ENCODE data around the gene GNAO1.

Gene GNAO1

DNA sequence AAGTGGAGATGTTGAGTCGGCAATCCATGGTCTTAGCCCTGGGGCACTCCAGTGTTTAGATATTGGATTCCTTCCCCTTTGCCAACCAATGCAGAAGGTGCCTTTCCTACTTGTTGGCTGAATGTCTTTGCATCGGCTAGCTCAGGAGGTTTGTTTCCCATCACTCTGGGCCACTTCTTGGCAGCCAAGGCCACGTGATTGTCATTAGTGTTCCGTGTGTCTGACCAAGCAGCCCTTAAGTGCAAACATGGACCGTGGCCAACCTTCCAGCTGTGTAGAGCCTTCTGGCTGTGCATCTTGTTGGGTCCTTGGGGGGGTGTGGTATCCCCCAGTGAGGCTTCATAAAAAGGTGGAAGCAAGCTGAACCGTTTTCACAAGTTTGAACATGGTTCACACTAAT, 66.0 kb downstream of the GNAO1 start:
- H3K27ac ChIP-seq (replicated peaks), result no peak overlapping the region
- no peak overlapping the region for H3K4me3 ChIP-seq (replicated peaks; ENCODE audit: insufficient read depth, low read length)
- no peaks in the 10 kb centered on the region for H3K27me3 ChIP-seq (ENCODE audit: insufficient read depth, poor library complexity, severe bottlenecking)
- TF ChIP-seq, protein P1, sequence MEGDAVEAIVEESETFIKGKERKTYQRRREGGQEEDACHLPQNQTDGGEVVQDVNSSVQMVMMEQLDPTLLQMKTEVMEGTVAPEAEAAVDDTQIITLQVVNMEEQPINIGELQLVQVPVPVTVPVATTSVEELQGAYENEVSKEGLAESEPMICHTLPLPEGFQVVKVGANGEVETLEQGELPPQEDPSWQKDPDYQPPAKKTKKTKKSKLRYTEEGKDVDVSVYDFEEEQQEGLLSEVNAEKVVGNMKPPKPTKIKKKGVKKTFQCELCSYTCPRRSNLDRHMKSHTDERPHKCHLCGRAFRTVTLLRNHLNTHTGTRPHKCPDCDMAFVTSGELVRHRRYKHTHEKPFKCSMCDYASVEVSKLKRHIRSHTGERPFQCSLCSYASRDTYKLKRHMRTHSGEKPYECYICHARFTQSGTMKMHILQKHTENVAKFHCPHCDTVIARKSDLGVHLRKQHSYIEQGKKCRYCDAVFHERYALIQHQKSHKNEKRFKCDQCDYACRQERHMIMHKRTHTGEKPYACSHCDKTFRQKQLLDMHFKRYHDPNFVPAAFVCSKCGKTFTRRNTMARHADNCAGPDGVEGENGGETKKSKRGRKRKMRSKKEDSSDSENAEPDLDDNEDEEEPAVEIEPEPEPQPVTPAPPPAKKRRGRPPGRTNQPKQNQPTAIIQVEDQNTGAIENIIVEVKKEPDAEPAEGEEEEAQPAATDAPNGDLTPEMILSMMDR (IDR thresholded peaks at IDR 0.05; ENCODE audit: insufficient read depth, low read length), result no peak
- TF ChIP-seq, protein P2, sequence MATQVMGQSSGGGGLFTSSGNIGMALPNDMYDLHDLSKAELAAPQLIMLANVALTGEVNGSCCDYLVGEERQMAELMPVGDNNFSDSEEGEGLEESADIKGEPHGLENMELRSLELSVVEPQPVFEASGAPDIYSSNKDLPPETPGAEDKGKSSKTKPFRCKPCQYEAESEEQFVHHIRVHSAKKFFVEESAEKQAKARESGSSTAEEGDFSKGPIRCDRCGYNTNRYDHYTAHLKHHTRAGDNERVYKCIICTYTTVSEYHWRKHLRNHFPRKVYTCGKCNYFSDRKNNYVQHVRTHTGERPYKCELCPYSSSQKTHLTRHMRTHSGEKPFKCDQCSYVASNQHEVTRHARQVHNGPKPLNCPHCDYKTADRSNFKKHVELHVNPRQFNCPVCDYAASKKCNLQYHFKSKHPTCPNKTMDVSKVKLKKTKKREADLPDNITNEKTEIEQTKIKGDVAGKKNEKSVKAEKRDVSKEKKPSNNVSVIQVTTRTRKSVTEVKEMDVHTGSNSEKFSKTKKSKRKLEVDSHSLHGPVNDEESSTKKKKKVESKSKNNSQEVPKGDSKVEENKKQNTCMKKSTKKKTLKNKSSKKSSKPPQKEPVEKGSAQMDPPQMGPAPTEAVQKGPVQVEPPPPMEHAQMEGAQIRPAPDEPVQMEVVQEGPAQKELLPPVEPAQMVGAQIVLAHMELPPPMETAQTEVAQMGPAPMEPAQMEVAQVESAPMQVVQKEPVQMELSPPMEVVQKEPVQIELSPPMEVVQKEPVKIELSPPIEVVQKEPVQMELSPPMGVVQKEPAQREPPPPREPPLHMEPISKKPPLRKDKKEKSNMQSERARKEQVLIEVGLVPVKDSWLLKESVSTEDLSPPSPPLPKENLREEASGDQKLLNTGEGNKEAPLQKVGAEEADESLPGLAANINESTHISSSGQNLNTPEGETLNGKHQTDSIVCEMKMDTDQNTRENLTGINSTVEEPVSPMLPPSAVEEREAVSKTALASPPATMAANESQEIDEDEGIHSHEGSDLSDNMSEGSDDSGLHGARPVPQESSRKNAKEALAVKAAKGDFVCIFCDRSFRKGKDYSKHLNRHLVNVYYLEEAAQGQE (IDR thresholded peaks at IDR 0.05; ENCODE audit: insufficient replicate concordance, low read depth), result no peak
- TF ChIP-seq GABPA (IDR thresholded peaks at IDR 0.05; ENCODE audit: low read depth) (no peak), SPI1 (IDR thresholded peaks at IDR 0.05; ENCODE audit: borderline replicate concordance, low read depth) (no peak), POLR2AphosphoS5 (IDR thresholded peaks at IDR 0.05; ENCODE audit: low read depth) (no peak)
- DNase-seq (ENCODE audit: low read depth in 1 of 2, low spot score in 1 of 2), result no peak

DNA sequence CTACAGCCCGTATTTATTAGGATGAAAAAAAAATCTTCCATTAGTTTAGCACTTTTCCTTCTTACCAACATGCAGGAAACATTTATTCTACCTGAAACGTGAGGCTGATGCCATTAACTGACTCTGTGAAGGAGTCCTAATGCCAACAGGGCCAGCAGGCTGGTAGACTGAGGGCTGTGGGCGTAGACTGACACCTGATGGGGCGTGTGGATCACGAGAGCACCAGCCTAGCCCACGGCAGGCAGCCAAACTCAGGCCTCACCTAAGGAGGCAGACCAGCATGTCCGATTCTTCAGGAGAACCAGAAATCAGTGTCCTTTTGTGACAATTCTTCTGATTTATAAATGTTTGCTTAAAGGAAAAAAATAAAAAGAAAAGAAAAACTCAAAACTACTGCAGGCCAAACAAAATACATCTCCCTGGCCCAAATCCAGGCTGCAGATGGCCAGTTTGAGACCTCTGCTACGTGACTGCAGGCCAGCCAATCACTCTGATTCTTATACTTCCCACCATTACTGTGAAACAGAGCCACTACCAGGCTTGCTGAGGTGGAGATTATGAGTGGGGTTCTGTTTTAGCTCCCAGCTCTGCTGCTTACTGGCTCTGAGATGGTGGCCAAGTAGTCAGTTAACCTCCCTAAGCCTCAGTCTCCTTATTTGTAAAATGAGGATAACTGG, 66.5 kb downstream of the GNAO1 start:
- Histone ChIP-seq H3K27me3 (ENCODE audit: insufficient read depth, poor library complexity, severe bottlenecking) (peaks cover 4% of the 10 kb centered on the region), H3K27ac (replicated peaks) (no peak overlapping the region), H3K4me3 (replicated peaks; ENCODE audit: insufficient read depth, low read length) (no peak overlapping the region)
- TF ChIP-seq, protein P1 (IDR thresholded peaks at IDR 0.05; ENCODE audit: insufficient read depth, low read length), result no peak
- no peak for TF ChIP-seq POLR2AphosphoS5 (IDR thresholded peaks at IDR 0.05; ENCODE audit: low read depth)
- no peak for TF ChIP-seq SPI1 (IDR thresholded peaks at IDR 0.05; ENCODE audit: borderline replicate concordance, low read depth)
- TF ChIP-seq, protein P2 (IDR thresholded peaks at IDR 0.05; ENCODE audit: insufficient replicate concordance, low read depth), result no peak
- TF ChIP-seq GABPA (IDR thresholded peaks at IDR 0.05; ENCODE audit: low read depth), result no peak
- no peak for DNase-seq (ENCODE audit: low read depth in 1 of 2, low spot score in 1 of 2)

DNA sequence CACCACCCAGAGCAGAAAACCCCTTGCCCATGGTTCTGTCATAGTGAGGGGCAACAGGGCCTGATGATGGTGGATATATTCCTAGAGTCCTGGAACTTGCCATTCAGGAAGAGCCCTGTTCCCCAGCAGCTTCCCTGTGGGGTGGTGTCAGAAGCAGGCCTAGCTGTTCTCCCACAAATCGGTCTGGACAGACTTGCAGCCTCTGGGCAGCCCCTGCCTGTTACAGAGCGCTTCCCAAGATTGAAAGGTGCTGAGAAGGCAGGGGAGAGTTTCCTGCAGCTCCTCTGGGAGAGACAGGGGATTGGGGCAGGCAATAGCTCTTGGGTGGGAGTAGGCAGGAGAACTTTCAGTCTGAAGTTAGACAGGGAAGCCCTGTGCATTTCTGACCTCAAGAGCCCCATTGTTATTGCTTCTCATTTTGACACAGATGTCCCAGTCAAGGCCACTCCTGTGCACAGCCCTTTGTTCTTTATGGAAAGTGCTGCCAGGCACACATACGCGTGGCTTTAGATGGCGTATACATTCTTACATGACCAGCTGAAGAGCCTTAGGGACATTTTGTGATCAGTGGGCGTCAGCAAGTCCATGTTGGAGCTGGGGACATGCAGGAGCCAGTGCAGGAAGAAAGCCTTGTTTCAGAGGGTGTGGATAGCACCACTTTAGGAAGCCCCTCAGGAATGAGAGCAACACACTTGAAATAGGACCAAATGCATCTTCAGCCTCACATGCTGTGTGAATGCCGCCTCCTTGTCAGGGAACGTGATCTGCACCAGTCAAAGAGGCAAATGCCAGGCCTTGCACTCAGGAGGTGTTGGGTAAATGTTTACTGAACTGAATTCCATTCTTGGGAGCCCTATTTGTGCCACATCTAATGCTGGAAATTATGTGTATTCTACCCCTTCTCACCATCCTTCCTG, 67.5 kb downstream of the GNAO1 start:
- no peak overlapping the region for H3K27ac ChIP-seq (replicated peaks)
- peaks cover 8% of the 10 kb centered on the region for H3K27me3 ChIP-seq (ENCODE audit: insufficient read depth, poor library complexity, severe bottlenecking)
- TF ChIP-seq, protein P2 (IDR thresholded peaks at IDR 0.05; ENCODE audit: insufficient replicate concordance, low read depth), result no peak
- TF ChIP-seq POLR2AphosphoS5 (IDR thresholded peaks at IDR 0.05; ENCODE audit: low read depth) (no peak), GABPA (IDR thresholded peaks at IDR 0.05; ENCODE audit: low read depth) (no peak), SPI1 (IDR thresholded peaks at IDR 0.05; ENCODE audit: borderline replicate concordance, low read depth) (no peak)
- TF ChIP-seq, protein P1 (IDR thresholded peaks at IDR 0.05; ENCODE audit: insufficient read depth, low read length), result no peak
- H3K4me3 ChIP-seq (replicated peaks; ENCODE audit: insufficient read depth, low read length), result no peak overlapping the region
- no peak for DNase-seq (ENCODE audit: low read depth in 1 of 2, low spot score in 1 of 2)
